ENCODE results near the gene EGFLAM.
"Not testable (repeated sequence)": the region's sequence is repeated elsewhere in the genome, so short reads cannot be mapped to it uniquely, and the experiment has no call there.

Gene EGFLAM

DNA sequence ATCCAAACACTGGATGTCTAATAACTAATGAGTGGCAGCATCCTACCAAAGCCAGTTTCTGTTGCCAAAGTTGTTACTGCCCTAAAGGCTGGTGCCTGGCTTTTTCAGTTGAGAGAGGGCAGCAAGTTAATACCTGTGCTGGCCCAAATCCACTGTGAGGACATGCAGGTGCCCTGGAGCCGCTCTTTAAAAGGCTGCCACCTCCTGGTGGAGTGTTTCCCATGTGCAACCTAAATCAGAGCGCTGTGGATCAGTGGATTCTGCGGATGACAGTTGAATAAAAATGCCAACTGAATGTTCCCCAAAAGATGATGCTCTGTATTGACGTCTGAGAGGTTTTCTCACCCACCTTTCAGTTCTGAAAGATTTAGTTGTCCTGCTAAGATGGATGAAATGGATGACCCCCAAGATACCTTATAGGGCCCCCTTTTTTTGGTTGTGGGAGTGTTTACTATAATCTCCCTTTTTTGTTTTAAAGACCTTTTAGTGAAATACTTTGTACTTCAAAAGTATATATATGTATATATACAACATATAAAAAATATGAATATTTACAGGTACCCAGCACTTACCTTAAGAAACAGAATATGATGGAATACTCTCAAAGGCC is 146.4 kb downstream of the EGFLAM start:
- Histone ChIP-seq H3K27me3 (ENCODE audit: control insufficient read depth, insufficient read depth, low read length) (peaks cover 57% of the 10 kb centered on the region), H3K4me3 (ENCODE audit: low read length) (no peak overlapping the region)

DNA sequence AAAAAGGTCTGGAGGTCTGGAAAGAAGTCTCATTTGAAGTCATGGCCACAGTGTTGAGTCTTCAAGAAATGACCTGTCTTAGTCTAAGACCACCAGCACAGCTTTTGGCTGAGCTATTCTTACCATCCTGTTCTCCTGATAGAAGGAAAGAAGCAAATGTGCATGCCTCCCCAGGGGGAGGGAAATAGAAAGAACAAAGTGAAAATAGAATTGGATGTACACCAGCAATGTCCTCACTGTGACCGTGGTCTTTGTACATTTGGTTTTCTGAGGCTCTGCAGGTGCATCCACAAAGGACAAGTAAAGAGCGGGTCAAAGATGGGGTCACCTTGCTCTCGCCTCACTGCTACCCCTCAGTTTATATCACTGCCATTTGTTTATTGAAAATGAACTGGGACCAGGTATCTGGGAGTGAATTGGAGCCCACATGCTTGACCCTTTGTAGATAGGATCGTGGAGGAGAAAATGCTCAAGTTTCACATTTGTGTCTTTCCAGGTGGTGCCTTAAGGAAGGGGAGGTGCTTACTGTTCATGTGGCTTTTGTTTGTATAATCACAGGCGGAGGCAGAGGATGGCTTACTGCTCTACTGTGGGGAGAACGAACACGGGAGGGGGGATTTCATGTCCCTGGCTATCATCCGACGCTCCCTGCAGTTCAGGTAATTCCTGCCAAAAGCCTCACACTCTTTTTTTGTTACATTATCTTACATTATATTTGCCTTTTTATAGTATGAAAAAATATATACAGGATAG is 150.3 kb downstream of the EGFLAM start:
- Histone ChIP-seq H3K4me1 (ENCODE audit: control insufficient read depth, insufficient read depth, low read length) (peaks cover 1% of the 10 kb centered on the region), H3K9ac (ENCODE audit: low read depth, low read length) (no peak overlapping the region), H3K4me3 (ENCODE audit: low read length) (no peak overlapping the region), H3K36me3 (ENCODE audit: insufficient read depth, low read length) (no peaks in the 10 kb centered on the region), H3K27me3 (ENCODE audit: control insufficient read depth, insufficient read depth, low read length) (peaks cover 44% of the 10 kb centered on the region), H3K9me3 (replicated peaks; ENCODE audit: low read length) (no peaks in the 10 kb centered on the region), H3K4me2 (ENCODE audit: low read length) (no peak overlapping the region)

More for the DNA sequence above, 146.4 kb downstream of the EGFLAM start:
- no peak overlapping the region for H3K9ac ChIP-seq (ENCODE audit: low read depth, low read length)
- no peaks in the 10 kb centered on the region for H3K9me3 ChIP-seq (replicated peaks; ENCODE audit: low read length)
- no peak overlapping the region for H3K4me2 ChIP-seq (ENCODE audit: low read length)
- peaks cover 2% of the 10 kb centered on the region for H3K4me1 ChIP-seq (ENCODE audit: control insufficient read depth, insufficient read depth, low read length)
- no peaks in the 10 kb centered on the region for H3K36me3 ChIP-seq (ENCODE audit: insufficient read depth, low read length)

DNA sequence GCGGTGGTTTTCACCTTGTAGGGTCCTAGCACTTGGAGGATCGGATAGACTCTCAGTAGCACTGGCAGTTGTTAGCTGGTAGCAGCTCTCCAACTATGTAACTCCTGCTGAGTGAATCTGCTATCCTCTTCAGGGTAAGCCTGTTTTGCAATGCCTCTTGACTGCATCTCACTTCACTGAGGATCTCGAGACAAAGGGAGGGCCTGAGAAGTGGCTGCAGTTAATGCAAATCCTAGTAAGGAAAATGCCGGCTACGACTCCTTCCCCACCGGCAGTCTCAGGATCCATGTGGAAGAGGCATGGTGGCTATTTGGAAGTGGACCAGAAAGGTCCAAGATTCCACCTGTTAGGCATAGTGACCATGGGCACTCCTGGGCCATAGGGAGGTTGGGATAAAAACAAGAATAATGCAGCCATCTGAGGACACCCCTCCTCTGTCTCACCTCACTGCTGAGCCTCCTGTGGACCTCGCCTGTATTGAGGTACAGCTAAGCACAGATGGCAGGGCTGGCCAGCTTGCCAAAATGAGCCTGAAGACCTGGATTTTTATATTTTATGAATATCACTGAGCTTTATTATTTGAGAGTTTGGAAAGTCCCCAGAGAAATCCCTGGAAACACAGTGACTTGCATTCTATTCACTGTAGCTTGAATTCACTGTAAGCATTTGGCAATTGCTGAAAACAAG is 152.1 kb downstream of the EGFLAM start:
- Histone ChIP-seq H3K9ac (ENCODE audit: low read depth, low read length) (no peak overlapping the region), H3K4me1 (ENCODE audit: control insufficient read depth, insufficient read depth, low read length) (no peaks in the 10 kb centered on the region), H3K27me3 (ENCODE audit: control insufficient read depth, insufficient read depth, low read length) (peaks cover 48% of the 10 kb centered on the region), H3K4me2 (ENCODE audit: low read length) (no peak overlapping the region), H3K36me3 (ENCODE audit: insufficient read depth, low read length) (no peaks in the 10 kb centered on the region), H3K4me3 (ENCODE audit: low read length) (no peak overlapping the region), H3K9me3 (replicated peaks; ENCODE audit: low read length) (no peaks in the 10 kb centered on the region)

GRCh38 chr5:38413696-38414095 is 155.3 kb downstream of the EGFLAM start:
- Histone ChIP-seq H3K27me3 (ENCODE audit: control insufficient read depth, insufficient read depth, low read length) (peaks cover 51% of the 10 kb centered on the region), H3K4me2 (ENCODE audit: low read length) (no peak overlapping the region), H3K9ac (ENCODE audit: low read depth, low read length) (no peak overlapping the region), H3K36me3 (ENCODE audit: insufficient read depth, low read length) (no peaks in the 10 kb centered on the region), H3K4me1 (ENCODE audit: control insufficient read depth, insufficient read depth, low read length) (no peaks in the 10 kb centered on the region), H3K9me3 (replicated peaks; ENCODE audit: low read length) (no peaks in the 10 kb centered on the region), H3K4me3 (ENCODE audit: low read length) (no peak overlapping the region)

- H3K4me3 ChIP-seq (ENCODE audit: low read length): no peak overlapping the region
- H3K4me1 ChIP-seq (ENCODE audit: control insufficient read depth, insufficient read depth, low read length): no peaks in the 10 kb centered on the region
- no peak overlapping the region for H3K9ac ChIP-seq (ENCODE audit: low read depth, low read length)
- H3K4me2 ChIP-seq (ENCODE audit: low read length): no peak overlapping the region
- H3K9me3 ChIP-seq (replicated peaks; ENCODE audit: low read length): no peaks in the 10 kb centered on the region
- no peaks in the 10 kb centered on the region for H3K36me3 ChIP-seq (ENCODE audit: insufficient read depth, low read length)
- peaks cover 52% of the 10 kb centered on the region for H3K27me3 ChIP-seq (ENCODE audit: control insufficient read depth, insufficient read depth, low read length)
Observed at GRCh38 chr5:38414348-38414747, 156.0 kb downstream of the EGFLAM start.

GRCh38 chr5:38415772-38416171 is 157.4 kb downstream of the EGFLAM start:
- not testable (repeated sequence) for H3K4me3 ChIP-seq (ENCODE audit: low read length); H3K4me1 ChIP-seq (ENCODE audit: control insufficient read depth, insufficient read depth, low read length); H3K4me2 ChIP-seq (ENCODE audit: low read length); H3K9me3 ChIP-seq (replicated peaks; ENCODE audit: low read length); H3K36me3 ChIP-seq (ENCODE audit: insufficient read depth, low read length); H3K9ac ChIP-seq (ENCODE audit: low read depth, low read length)
- peaks cover 43% of the 10 kb centered on the region for H3K27me3 ChIP-seq (ENCODE audit: control insufficient read depth, insufficient read depth, low read length)

GRCh38 chr5:38417658-38418017 is 159.3 kb downstream of the EGFLAM start:
- peaks cover 36% of the 10 kb centered on the region for H3K27me3 ChIP-seq (ENCODE audit: control insufficient read depth, insufficient read depth, low read length)
- no peak overlapping the region for H3K4me2 ChIP-seq (ENCODE audit: low read length)
- no peak overlapping the region for H3K4me3 ChIP-seq (ENCODE audit: low read length)
- H3K9ac ChIP-seq (ENCODE audit: low read depth, low read length): no peak overlapping the region
- H3K4me1 ChIP-seq (ENCODE audit: control insufficient read depth, insufficient read depth, low read length): peaks cover 4% of the 10 kb centered on the region
- no peaks in the 10 kb centered on the region for H3K36me3 ChIP-seq (ENCODE audit: insufficient read depth, low read length)
- no peaks in the 10 kb centered on the region for H3K9me3 ChIP-seq (replicated peaks; ENCODE audit: low read length)

GRCh38 chr5:38420246-38420645 is 161.9 kb downstream of the EGFLAM start:
- Histone ChIP-seq H3K4me3 (ENCODE audit: low read length) (no peak overlapping the region), H3K36me3 (ENCODE audit: insufficient read depth, low read length) (no peaks in the 10 kb centered on the region), H3K4me2 (ENCODE audit: low read length) (no peak overlapping the region), H3K9ac (ENCODE audit: low read depth, low read length) (no peak overlapping the region), H3K9me3 (replicated peaks; ENCODE audit: low read length) (no peaks in the 10 kb centered on the region), H3K27me3 (ENCODE audit: control insufficient read depth, insufficient read depth, low read length) (peaks cover 34% of the 10 kb centered on the region), H3K4me1 (ENCODE audit: control insufficient read depth, insufficient read depth, low read length) (peaks cover 11% of the 10 kb centered on the region)

- Histone ChIP-seq H3K4me1 (ENCODE audit: control insufficient read depth, insufficient read depth, low read length) (peaks cover 11% of the 10 kb centered on the region), H3K4me2 (ENCODE audit: low read length) (peak overlapping the region; percentile 20), H3K9ac (ENCODE audit: low read depth, low read length) (no peak overlapping the region), H3K27me3 (ENCODE audit: control insufficient read depth, insufficient read depth, low read length) (peaks cover 32% of the 10 kb centered on the region), H3K9me3 (replicated peaks; ENCODE audit: low read length) (no peaks in the 10 kb centered on the region), H3K36me3 (ENCODE audit: insufficient read depth, low read length) (no peaks in the 10 kb centered on the region), H3K4me3 (ENCODE audit: low read length) (no peak overlapping the region)
Observed at GRCh38 chr5:38420691-38421390, 162.5 kb downstream of the EGFLAM start.

DNA sequence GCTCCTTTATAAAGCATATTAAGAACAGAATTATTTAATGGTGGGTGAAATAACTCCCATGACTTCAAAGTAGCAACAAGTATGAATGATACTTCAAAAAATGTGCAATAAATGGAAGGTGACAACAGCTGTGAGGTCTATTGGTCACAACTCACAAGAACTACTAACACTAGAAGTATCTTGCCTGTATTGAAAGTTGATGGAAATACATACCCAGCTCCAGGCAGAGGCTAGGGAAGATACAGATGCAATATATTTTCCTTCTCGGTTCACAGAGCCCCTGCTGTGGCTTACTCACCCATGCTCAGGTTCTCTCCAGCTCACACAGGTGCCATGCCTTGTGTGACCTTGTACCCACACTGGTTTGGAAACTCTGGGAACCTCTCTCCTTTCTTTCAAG is 164.3 kb downstream of the EGFLAM start:
- H3K4me2 ChIP-seq (ENCODE audit: low read length): no peak overlapping the region
- no peak overlapping the region for H3K9ac ChIP-seq (ENCODE audit: low read depth, low read length)
- H3K27me3 ChIP-seq (ENCODE audit: control insufficient read depth, insufficient read depth, low read length): peaks cover 18% of the 10 kb centered on the region
- no peaks in the 10 kb centered on the region for H3K36me3 ChIP-seq (ENCODE audit: insufficient read depth, low read length)
- no peak overlapping the region for H3K4me3 ChIP-seq (ENCODE audit: low read length)
- H3K9me3 ChIP-seq (replicated peaks; ENCODE audit: low read length): no peaks in the 10 kb centered on the region
- peaks cover 24% of the 10 kb centered on the region for H3K4me1 ChIP-seq (ENCODE audit: control insufficient read depth, insufficient read depth, low read length)
